Renal pelvis (tissue), 4 donors: ENCODE data around the gene SNX14. TPM values are rescaled to one million over a fixed set of nuclear protein-coding genes. Genes with fewer than 3 reads are reported as not detected.
"Not testable (repeated sequence)": the region's sequence is repeated elsewhere in the genome, so short reads cannot be mapped to it uniquely, and the experiment has no call there.

Source experiments
- DNase-seq: peaks from one replicate; pipeline ENCODE4 v3.0.0-alpha.2; 2013
- polyA plus RNA-seq, 3 donors: library from polyadenylated mRNA; unstranded; fragments of 120-200 nt; gene quantifications; one replicate each; pipeline ENCODE4 v1.2.1, GENCODE V29; 2013; ENCODE audit not compliant: insufficient read length in 3 of 3

The SNX14 gene
- polyA plus RNA-seq, 3 donors = 105 to 146 (median 110) TPM

DNA sequence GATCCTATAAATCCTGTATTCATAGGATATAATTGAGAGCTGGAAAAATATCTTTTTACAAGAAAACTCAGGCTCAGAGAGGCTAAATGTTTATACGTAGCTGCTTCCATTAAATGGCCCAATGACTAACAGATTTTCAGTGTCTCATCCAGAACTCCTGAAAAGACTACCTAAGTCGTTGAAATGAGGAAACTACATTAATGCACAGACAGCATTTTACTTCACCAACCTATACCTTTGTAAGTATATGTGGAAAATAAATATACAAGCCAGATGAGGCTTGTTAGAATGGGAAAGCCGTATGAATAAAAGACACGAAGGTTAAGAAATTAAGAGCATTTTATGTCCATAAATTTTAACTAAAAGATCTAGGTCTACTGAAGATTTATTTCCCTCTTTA is 8.4 kb upstream of the SNX14 start:
- no peak for DNase-seq

DNA sequence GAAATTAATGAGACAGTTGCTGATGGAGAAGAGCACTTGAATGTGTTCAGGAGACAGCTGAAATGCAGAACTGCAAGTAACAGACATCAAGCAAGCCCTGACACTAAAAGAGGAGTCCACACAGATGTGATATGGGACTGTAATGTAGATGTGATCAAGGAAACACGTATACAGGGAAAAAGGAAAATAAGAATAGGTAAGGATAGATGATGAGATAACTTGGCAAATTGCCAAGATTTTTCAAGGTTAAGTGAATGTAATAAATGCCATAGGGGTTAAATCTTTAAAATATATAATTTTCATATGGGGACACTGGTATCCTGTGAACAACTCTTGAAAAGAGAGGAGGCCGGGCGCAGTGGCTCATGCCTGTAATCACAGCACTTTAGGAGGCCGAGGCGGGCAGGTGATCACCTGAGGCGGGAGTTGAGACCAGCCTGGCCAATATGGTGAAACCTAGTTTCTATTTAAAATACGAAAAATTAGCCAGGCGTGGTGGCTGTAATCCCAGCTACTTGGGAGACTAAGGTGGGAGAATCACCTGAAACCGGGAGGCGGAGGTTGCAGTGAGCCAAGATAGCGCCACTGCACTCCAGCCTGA is 7.2 kb upstream of the SNX14 start:
- no peak for DNase-seq

GRCh38 chr6:85594197-85594930 is 706 bp upstream of the SNX14 start:
- DNase-seq = peak; percentile 17

DNA sequence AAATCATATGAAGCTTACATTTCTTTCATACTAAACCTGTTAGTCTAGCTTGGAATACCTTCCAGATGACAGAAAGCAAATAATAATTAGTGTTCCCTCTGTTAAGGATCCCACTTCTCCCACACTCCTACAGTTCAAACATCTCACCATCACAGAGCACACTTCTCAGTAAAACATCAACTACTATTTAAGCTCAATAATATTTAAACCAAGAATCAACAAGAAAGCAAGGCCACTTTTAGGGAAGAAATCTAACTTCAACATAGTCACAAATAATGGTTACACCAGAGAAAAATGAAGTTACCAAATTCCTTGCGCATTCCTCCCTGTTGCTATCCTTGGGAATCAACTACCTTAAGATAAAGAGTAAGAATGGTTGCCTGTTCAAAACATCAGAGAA is 1.6 kb downstream of the SNX14 start:
- no peak for DNase-seq

DNA sequence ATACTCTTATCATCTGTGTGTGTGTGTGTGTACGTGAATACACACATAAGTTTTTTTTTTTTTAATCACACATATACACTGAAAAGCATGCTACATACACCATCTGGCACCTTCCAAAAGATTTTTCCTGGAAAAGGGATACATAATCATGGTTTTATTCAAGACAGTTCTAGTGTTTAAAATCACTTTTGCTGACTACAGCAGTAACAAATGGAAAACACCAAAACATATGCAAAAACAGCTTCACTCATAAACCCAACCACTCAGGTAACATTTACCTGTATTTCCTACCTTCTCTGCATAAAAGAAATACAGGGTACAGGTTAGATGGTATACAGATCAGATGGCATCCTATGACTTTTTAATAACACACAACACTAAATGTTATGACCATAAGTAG is 2.5 kb downstream of the SNX14 start:
- no peak for DNase-seq

DNA sequence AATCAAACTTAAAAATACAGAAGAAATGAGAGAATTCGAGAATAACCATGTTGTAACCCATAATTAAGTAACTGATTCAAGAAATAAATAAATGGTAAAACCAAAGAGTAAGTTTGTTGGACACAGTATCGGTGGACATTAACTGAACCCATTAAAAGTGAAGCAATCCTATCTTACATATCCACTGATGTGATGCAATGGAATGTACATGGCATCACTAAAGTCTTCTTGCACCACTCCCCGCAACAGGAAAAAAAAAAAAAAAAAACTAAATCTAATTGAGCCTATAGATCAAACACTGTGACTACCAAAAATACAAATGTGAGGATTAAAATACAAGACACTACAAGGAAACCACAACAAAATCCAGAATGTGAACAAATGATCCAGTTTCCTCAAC is 7.9 kb downstream of the SNX14 start:
- no peak for DNase-seq

DNA sequence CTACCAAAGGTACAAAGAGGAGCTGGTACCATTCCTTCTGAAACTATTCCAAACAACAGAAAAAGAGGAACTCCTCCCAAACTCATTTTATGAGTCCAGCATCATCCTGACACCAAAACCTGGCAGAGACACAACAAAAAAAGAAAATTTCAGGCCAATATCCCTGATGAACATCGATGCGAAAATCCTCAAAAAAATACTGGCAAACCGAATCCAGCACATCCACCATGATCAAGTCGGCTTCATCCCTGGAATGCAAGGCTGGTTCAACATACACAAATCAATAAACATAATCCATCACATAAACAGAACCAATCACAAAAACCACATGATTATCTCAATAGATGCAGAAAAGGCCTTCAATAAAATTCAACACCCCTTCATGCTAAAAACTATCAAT is 10.8 kb downstream of the SNX14 start:
- DNase-seq = not testable (repeated sequence)

DNA sequence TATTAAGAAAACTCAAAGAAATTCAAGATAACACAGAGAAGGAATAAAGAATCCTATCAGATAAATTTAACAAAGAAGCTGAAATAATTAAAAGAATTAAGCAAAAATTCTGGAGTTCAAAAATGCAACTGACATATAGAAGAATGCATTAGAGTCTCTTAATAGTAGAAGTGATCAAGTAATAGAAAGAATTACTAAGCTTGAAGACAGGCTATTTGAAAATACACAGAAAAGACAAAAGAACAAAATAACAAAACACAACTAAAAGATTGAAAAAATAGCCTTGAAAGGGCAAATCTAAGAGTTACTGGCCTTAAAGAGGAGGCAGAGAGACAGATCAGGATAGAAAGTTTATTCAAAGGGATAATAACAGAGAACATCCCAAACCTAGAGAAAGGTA is 12.1 kb downstream of the SNX14 start:
- no peak for DNase-seq

DNA sequence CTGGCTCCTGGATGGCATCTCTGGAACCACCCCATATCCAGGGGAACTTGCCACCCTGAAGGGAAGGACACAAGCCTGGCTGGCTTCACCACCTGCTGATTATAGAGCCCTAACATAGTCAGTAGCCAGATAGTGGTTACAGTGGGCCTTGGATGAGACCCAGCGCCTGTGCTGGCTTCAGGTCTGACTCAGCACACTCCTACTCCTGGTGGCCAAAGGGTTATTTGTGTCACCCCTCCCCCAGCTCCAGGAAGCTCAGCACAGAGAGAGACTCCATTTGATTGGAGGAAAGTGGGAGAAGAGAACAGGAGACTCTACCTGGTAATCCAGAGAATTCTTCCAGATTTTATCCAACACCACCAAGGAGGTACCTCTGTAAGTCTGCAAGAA is 12.8 kb downstream of the SNX14 start:
- no peak for DNase-seq

- no peak for DNase-seq
These were observed 13.4 kb downstream of the SNX14 start for GRCh38 chr6:85580118-85580877.

DNA sequence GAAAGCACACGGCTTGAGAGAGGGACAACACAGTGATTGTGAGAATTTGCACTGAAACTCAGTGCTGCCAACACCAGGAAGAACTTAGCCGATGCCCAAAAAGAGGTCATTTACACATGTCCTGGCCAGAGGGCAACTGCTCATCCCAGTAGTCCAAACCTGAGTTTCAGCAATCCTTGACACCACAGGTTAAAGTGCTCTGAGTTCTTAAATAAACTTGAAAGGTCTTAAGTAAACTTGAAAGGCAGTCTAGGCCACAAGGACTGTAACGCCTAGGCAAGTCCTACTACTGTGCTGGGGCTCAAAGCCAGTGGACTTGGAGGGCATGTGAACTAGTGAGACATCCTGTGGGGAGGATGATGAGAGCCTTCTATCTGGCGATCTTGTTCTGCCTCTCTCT is 14.1 kb downstream of the SNX14 start:
- no peak for DNase-seq

GRCh38 chr6:85576476-85576875 is 17.2 kb downstream of the SNX14 start:
- DNase-seq = peak; percentile 5

DNA sequence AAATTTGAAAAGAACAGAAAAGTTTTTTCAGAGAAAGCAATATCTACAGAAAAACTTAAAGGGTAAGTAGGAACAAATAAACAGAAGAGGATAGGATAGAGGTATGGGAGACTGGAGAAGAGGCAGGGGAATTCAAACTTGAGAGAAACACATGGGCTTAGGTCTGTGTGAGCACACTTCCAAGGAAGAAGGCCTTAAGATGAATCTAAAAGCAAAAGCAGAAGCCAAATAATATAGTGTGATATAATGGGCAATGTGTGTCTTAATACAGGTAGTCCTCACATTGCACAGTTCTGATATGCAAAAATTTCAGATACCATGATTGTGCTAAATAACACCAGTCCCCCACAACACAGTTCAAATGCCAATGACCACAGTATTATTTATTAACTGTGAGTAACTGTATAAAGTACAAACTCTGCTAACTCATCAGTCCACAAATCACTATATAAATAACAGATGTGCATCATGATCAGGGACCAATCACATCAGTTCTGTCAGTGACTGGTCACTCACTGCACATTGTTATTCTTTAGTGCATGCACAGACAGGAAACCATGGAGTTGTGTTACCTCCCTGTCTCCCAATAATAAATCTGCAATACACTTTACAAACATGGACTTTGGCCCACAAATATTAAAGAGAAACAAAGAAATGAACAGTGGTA is 18.6 kb downstream of the SNX14 start:
- DNase-seq = no peak

DNA sequence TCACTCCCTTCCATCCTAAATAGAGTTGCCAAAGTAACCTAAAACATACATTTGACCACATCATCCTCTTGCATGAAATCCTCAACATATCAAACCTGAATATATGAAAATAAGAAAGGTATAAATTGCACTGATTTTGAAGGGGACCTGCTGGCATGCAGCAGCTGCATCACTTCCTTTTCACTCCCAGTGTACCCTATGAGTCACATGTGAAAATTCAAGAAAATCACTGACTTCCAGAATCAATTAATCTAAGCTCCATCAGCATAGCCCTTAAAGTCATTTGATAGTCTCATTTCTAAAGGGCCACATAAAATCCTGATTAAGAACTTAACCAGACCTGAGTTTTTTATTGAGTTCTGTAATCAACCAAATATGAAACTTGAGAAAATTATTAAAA is 24.3 kb downstream of the SNX14 start:
- no peak for DNase-seq

DNA sequence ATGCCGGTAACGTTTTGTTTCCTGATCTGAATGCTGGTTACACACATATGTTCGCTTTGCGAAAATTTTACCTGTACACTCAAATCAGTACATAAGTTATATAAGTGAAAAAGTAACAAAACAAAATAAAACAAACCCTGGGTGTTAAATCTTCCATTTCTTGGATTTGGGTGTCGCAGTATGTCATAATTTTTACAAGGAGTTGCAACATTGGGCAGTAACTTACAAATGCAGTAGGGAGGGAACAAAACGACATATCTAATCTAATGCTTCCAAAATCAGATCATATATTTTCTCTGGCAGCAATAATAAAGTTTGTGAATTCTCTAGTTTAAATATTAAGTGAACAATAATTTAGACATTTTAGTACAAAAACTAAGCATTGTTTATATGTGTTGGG is 25.2 kb downstream of the SNX14 start:
- DNase-seq = no peak

GRCh38 chr6:85565736-85566135 is 27.9 kb downstream of the SNX14 start:
- no peak for DNase-seq

- not testable (repeated sequence) for DNase-seq
These were observed 29.4 kb downstream of the SNX14 start for GRCh38 chr6:85564223-85564622.

GRCh38 chr6:85561750-85562357 is 31.8 kb downstream of the SNX14 start:
- no peak for DNase-seq

DNA sequence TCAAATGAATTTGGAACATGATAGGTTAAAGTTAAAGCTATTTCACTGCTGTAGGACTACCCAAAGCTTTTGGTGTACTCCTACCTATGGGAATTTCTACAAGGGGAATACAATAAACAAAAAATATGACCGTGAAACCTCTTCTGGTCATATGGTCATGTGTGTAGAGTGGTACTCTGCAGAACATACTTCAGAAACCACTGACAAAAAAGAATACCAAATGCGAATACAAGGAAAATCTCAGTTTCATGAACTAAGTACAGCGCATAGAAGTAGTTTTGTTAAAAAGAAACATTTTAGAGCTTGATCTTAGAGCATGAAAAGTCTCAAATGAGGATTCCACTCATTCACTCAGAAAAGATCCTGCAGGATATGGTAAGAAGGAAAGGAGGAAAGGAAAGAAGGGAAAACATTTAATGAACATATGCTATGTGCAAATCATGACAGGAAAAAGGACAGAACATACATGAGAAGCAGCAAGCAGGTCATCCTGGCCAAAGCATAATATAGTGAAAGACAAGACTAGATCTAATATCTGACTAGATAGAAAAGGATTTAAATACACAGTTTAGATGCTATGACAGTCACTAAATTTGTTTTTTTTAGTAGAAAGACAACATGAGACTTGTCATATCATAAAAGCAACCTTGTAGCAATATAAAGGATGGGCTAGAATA is 36.5 kb downstream of the SNX14 start:
- no peak for DNase-seq

DNA sequence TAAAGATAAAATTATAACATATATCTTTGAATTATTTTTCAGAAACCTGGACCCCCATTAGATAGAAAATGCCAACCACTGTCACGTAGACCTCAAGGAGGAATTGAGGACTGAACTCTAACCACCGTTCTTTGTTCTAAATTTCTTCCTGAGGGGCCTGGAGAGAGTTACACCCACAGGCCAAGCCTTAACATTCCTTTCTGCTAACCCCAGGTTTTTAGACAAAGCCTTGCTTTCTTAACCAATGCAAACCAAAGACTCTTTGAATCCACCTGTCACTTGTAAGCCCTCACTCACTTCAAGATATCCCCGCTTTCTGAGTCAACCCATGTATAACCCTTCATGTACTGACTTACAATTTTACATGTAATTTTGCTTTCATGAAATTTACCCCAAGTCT is 41.0 kb downstream of the SNX14 start:
- DNase-seq = no peak

DNA sequence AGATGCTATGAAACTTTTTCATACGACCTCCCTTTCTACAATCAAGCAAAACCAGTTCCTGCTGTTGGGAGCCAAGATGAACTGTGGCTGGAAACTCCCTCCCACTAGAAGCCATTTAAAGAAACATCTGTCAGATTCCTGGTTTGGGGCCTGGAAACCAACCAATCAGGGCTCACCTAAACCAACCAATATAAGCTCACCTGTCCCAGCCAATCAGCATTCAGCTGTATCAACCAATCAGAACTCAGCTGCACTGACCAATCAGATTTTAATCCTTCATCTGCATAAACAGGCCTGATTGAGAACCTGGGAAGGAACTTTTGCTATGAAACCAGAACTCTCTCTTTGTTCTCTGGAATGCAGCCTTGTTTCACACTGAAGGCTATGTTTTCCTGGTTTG is 42.4 kb downstream of the SNX14 start:
- no peak for DNase-seq

DNA sequence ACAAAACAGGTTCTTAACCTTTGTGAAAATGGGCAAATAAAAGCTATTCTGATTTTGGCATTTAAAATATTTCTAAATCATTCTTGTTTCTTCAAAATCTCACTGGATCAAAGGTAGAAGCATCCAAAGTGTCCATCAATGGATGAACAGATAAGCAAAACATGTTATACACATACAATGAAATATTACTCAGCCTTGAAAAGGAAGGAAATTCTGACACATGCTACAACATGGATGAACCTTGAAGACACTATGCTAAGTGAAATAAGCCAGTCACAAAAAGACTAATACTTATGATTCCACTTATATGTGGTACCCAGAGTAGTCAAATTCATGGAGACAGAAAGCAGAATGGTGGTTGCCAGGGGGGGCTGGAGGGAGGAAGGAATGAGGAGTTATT is 45.9 kb downstream of the SNX14 start:
- no peak for DNase-seq
